C4-2B (cell line): Measurements from ENCODE around the gene CACNA2D3.

Experiments
- H3K27ac ChIP-seq: fragments of 450-650 bp; 2 replicates; pipeline ENCODE4 v1.5.1; 2017
- CTCF ChIP-seq: fragments of 450-650 bp; conservative IDR thresholded peaks from 2 replicates; pipeline ENCODE4 v1.5.1; 2017; ENCODE audit warnings: mild to moderate bottlenecking
- ZFX ChIP-seq: fragments of 450-650 bp; IDR thresholded peaks from 2 replicates; pipeline ENCODE4 v1.6.1; 2017

Gene CACNA2D3

DNA sequence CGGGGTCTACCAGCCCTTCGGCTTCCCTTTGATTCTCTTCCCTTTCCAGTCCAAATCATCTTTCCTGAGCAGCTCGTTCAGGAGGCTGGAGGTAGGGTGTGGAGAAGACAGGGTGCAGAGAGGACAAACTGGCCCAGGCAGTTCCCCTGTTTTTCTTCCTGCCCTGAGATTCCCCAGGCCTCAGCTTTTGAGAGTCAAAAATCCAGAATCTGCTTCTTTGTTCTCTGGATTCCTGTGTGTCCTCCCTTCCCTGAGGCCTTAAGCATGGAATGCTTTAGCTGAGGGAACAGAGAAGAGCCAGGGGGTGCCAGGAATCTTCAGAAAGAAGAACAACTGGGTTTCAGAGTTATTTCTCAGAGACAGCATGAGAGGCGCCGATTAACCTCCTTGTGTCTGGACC is 832.2 kb downstream of the CACNA2D3 start:
- TF ChIP-seq ZFX = no peak
- TF ChIP-seq CTCF = no peak
- H3K27ac ChIP-seq = no peak overlapping the region

- H3K27ac ChIP-seq = no peak overlapping the region
- TF ChIP-seq ZFX = no peak
- no peak for TF ChIP-seq CTCF
These were observed 833.1 kb downstream of the CACNA2D3 start for GRCh38 chr3:54955496-54955895.

DNA sequence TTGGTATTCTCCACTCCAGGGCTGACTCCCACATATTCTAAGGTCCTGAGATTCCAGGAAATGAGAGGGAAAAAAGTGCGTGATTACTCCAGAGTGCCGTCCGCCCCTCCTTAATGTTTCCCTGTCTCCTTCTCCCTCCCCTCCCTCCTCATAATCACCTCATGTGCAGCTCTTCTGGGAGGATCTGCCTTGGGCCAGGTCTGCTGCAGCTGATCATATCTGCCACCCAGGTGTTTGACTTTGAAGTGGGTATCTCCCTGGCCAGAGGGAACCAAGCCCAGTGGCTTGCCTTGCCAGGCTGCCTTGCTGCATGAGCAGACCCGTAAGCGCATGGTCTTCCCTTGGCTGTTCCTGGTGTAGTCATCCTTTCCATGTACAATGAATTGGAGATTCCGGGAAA is 833.6 kb downstream of the CACNA2D3 start:
- TF ChIP-seq ZFX (no peak), CTCF (no peak)
- no peak overlapping the region for H3K27ac ChIP-seq

GRCh38 chr3:54957711-54958110 is 835.4 kb downstream of the CACNA2D3 start:
- H3K27ac ChIP-seq = no peak overlapping the region
- TF ChIP-seq ZFX (no peak), CTCF (no peak)

- H3K27ac ChIP-seq = no peak overlapping the region
- TF ChIP-seq CTCF (no peak), ZFX (no peak)
These were observed 837.7 kb downstream of the CACNA2D3 start for GRCh38 chr3:54960082-54960481.

GRCh38 chr3:54960701-54961100 is 838.3 kb downstream of the CACNA2D3 start:
- H3K27ac ChIP-seq = no peak overlapping the region
- no peak for TF ChIP-seq ZFX
- no peak for TF ChIP-seq CTCF

DNA sequence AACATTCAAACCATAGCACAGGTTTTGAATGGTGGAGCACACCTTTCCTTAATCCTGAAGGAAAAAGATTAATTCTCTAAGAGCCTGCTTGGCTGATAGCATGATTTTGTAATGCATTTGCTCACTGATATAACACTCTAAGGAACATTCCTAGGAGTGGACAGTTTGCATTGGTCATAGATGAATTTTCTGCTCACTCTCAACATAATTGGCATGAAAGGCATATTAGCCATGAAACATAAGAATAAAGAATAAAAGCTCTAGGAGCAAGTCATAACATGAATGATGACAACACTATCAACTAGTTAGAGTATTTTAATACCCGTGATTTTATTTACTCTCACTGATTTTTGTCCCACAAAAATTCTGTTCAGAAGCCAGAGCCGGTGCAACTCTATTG is 839.8 kb downstream of the CACNA2D3 start:
- TF ChIP-seq ZFX (no peak), CTCF (no peak)
- no peak overlapping the region for H3K27ac ChIP-seq

DNA sequence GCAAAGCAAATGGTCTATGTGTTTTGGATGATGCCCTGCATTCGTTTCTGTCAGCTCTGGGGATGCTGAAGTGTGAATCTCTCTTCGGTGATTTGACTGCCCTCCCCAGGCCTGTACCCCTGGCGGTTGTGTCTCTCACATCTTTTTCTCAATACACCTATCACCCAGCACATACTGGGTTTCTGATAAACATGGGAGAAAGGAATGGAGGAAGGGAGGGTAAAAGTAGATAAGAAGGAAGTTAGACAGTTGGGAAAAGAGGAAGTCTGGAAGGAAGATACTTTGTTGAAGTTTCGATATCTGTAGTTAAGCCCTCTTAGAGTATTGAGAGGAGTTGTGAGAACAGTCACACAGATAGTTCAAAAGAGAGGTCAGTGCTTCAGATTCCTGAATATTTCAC is 841.3 kb downstream of the CACNA2D3 start:
- no peak overlapping the region for H3K27ac ChIP-seq
- TF ChIP-seq ZFX = no peak
- no peak for TF ChIP-seq CTCF
